GM21526 (cell line): ENCODE results near the gene METTL25B.

Experiments
- ATAC-seq: cut with Tn5 transposase; IDR thresholded peaks from one replicate; pipeline ENCODE4 v1.9.1; 2021; ENCODE audit warnings: moderate library complexity; ENCODE audit not compliant: unreplicated experiment, low FRiP score

METTL25B gene

GRCh38 chr1:156766298-156767100, 38.2 kb downstream of the METTL25B start:
- ATAC-seq = peak; percentile 10

- peak; percentile 89 for ATAC-seq
These were observed 39.0 kb downstream of the METTL25B start, which contains the start of gene PRCC for GRCh38 chr1:156767101-156767878. Gene PRCC (plus strand): TSS chr1:156767535. CDS start chr1:156767772, 237 bp downstream.

GRCh38 chr1:156767879-156768604, 39.8 kb downstream of the METTL25B start:
- no peak for ATAC-seq

GRCh38 chr1:156768610-156769295, 40.5 kb downstream of the METTL25B start:
- ATAC-seq = no peak

- ATAC-seq = no peak
These were observed 44.0 kb downstream of the METTL25B start for GRCh38 chr1:156772222-156772621.

GRCh38 chr1:156772728-156773497, 44.6 kb downstream of the METTL25B start:
- ATAC-seq = no peak

GRCh38 chr1:156773607-156774006, 45.3 kb downstream of the METTL25B start:
- no peak for ATAC-seq

- ATAC-seq = no peak
These were observed 47.5 kb downstream of the METTL25B start for GRCh38 chr1:156775799-156776198.

GRCh38 chr1:156776942-156777341, 48.7 kb downstream of the METTL25B start:
- ATAC-seq = no peak

- ATAC-seq = no peak
These were observed 49.3 kb downstream of the METTL25B start for GRCh38 chr1:156777573-156777972.

- ATAC-seq = no peak
These were observed 53.4 kb downstream of the METTL25B start for GRCh38 chr1:156781585-156782186.

GRCh38 chr1:156785458-156785857, 57.2 kb downstream of the METTL25B start:
- no peak for ATAC-seq
